Mesothelial cell of epicardium (in vitro differentiated cells): ENCODE data around the gene CARNS1. TPM values are rescaled to one million over a fixed set of nuclear protein-coding genes. Genes with fewer than 3 reads are reported as not detected.

Experiments
- DNase-seq, 2 experiments: peaks; one replicate each; pipeline ENCODE4 v3.0.0; 2021; ENCODE audit warnings: low spot score in 2 of 2; ENCODE audit not compliant: unreplicated experiment in 2 of 2
- H3K27ac Mint-ChIP-seq: 2 replicates; pipeline ENCODE4 v1.8.0; 2021; ENCODE audit warnings: mixed read lengths
- H3K27me3 Mint-ChIP-seq: 2 replicates; pipeline ENCODE4 v1.8.0; 2021; ENCODE audit warnings: low read depth, mixed read lengths
- H3K36me3 Mint-ChIP-seq: 2 replicates; pipeline ENCODE4 v1.8.0; 2021; ENCODE audit warnings: mixed read lengths
- H3K4me1 Mint-ChIP-seq: 2 replicates; pipeline ENCODE4 v1.8.0; 2021; ENCODE audit warnings: mixed read lengths
- H3K4me3 Mint-ChIP-seq: 2 replicates; pipeline ENCODE4 v1.8.0; 2021; ENCODE audit warnings: mild to moderate bottlenecking, moderate library complexity, mixed read lengths
- H3K9me3 Mint-ChIP-seq: 2 replicates; pipeline ENCODE4 v1.8.0; 2021; ENCODE audit warnings: mixed read lengths
- total RNA-seq: library from RNA; stranded (reverse); gene quantifications from 3 replicates; pipeline ENCODE4 v1.2.1, GENCODE V29; 2021
- TF ChIP-seq, protein P1 (sequence below): fragments of 200-600 bp; sonication (generic); IDR thresholded peaks from one replicate; pipeline ENCODE4 v1.5.0; 2021; ENCODE audit warnings: antibody characterized with exemption; ENCODE audit not compliant: unreplicated experiment

CARNS1 gene
- total RNA-seq, 1 donor from 2014 or later: 21.1 TPM

- TF ChIP-seq, protein P1, sequence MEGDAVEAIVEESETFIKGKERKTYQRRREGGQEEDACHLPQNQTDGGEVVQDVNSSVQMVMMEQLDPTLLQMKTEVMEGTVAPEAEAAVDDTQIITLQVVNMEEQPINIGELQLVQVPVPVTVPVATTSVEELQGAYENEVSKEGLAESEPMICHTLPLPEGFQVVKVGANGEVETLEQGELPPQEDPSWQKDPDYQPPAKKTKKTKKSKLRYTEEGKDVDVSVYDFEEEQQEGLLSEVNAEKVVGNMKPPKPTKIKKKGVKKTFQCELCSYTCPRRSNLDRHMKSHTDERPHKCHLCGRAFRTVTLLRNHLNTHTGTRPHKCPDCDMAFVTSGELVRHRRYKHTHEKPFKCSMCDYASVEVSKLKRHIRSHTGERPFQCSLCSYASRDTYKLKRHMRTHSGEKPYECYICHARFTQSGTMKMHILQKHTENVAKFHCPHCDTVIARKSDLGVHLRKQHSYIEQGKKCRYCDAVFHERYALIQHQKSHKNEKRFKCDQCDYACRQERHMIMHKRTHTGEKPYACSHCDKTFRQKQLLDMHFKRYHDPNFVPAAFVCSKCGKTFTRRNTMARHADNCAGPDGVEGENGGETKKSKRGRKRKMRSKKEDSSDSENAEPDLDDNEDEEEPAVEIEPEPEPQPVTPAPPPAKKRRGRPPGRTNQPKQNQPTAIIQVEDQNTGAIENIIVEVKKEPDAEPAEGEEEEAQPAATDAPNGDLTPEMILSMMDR: no peak
- Mint-ChIP-seq H3K4me1 (peaks cover 14% of the 10 kb centered on the region), H3K36me3 (no peaks in the 10 kb centered on the region), H3K4me3 (peak overlapping the region; percentile 80), H3K9me3 (no peaks in the 10 kb centered on the region), H3K27ac (peak overlapping the region; percentile 77), H3K27me3 (no peaks in the 10 kb centered on the region)
- DNase-seq: no peak
Observed at GRCh38 chr11:67445515-67445914, 30.0 kb downstream of the CARNS1 start.

GRCh38 chr11:67448220-67448609, 32.7 kb downstream of the CARNS1 start:
- H3K4me1 Mint-ChIP-seq: peaks cover 8% of the 10 kb centered on the region
- no peak overlapping the region for H3K4me3 Mint-ChIP-seq

DNA sequence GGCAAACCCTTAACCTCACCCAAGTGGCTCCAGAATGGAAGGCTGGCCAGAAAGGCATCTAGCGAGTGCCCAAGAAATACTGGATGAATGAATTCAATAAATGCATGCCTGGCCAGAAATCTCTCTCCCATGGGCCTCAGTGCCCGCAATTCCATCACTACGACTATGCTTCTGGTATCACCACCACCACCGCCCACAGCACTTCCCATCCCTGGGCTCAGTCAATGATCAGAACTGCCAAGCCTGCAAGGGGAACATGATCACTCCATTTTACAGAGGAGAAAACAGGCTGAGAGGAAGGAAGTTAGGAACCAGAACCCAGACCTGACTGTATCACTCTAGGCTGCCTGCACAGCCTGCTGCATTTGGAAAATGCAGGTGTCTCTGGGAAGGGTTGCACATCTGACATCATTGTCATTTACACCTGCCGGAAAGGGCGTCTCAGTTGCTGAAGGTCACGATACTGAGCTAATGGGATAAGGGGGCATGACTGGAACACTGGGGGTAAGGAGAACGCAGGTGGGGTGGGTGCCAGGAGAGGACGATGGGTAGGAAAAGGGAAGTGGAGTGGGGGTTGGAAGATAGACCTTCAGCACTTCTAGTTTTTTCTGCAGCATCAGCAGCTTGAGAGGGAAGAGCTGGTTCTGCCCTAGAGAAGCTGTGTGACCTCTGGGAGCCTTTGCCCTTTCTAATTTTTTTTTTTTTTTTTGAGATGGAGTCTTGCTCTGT, 33.8 kb downstream of the CARNS1 start:
- no peak overlapping the region for H3K27ac Mint-ChIP-seq
- no peaks in the 10 kb centered on the region for H3K27me3 Mint-ChIP-seq
- DNase-seq: no peak
- TF ChIP-seq, protein P1: no peak
- H3K4me1 Mint-ChIP-seq: peaks cover 8% of the 10 kb centered on the region
- H3K4me3 Mint-ChIP-seq: no peak overlapping the region
- H3K36me3 Mint-ChIP-seq: no peaks in the 10 kb centered on the region
- H3K9me3 Mint-ChIP-seq: no peaks in the 10 kb centered on the region

More at GRCh38 chr11:67448220-67448609, 32.7 kb downstream of the CARNS1 start:
- TF ChIP-seq, protein P1: no peak
- DNase-seq: no peak
- Mint-ChIP-seq H3K27me3 (no peaks in the 10 kb centered on the region), H3K9me3 (no peaks in the 10 kb centered on the region), H3K27ac (peak overlapping the region; percentile 21), H3K36me3 (no peaks in the 10 kb centered on the region)

DNA sequence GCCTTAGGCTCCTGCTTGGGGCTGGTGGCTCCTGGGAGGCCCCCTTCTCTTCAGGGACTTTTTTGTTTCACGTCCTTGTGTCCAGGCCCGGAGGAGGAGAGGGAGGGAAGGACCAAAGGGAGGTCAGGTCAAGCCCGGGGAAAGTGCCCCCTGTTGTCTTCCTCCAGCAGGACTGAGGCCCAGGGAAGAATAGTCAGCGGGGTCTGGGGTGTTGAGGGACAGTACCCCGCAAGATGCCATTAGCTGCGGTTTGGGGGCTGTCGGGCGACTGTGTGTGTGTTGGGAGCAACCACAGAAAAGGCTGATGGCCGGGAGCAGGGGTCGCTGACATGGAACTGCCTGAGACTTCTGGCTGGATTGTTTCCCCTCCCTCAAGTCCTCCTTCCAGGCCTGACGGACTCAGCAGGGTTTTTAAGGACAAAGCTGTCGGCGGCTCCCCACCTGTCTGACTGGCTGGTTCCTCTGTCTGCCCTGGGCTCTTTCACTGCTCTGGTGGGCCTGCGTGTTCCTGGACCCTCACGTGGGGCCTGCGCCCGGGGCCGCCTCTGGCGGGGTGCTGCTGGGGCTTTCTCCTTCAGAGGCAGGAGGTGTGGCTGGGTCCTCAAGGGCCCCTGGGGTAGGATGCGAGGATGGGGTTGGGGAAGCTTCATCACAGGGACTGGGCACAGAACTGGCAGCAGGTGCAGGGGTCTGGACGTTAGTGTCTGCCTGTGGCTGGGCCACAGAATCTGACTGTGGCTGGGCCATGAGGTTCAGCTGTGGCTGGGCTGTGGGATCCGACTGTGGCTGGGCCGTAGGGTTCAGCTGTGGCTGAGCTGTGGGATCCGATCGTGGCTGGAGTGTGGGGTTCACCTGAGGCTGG, 35.5 kb downstream of the CARNS1 start:
- no peak overlapping the region for H3K4me3 Mint-ChIP-seq

GRCh38 chr11:67451658-67451976, 36.1 kb downstream of the CARNS1 start:
- Mint-ChIP-seq H3K4me1 (no peaks in the 10 kb centered on the region), H3K9me3 (no peaks in the 10 kb centered on the region), H3K4me3 (no peak overlapping the region), H3K27me3 (no peaks in the 10 kb centered on the region), H3K36me3 (no peaks in the 10 kb centered on the region), H3K27ac (no peak overlapping the region)
- no peak for DNase-seq
- TF ChIP-seq, protein P1: no peak

More for the DNA sequence above, 35.5 kb downstream of the CARNS1 start:
- no peaks in the 10 kb centered on the region for H3K27me3 Mint-ChIP-seq
- no peaks in the 10 kb centered on the region for H3K9me3 Mint-ChIP-seq
- TF ChIP-seq, protein P1: no peak
- no peaks in the 10 kb centered on the region for H3K36me3 Mint-ChIP-seq
- no peak overlapping the region for H3K27ac Mint-ChIP-seq
- H3K4me1 Mint-ChIP-seq: no peaks in the 10 kb centered on the region
- no peak for DNase-seq
